SIG-M5 treated with dmso at 0.1 percent for 504 hours (cell line): Measurements from ENCODE around the gene NKAIN2.
"Not testable (repeated sequence)": the region's sequence is repeated elsewhere in the genome, so short reads cannot be mapped to it uniquely, and the experiment has no call there.

Source experiments
- DNase-seq: peaks from one replicate; lab custom pipeline; 2025; ENCODE audit not compliant: unreplicated experiment; lab: John Stamatoyannopoulos, UW

The NKAIN2 gene

GRCh38 chr6:124073820-124074587 is 270.3 kb downstream of the NKAIN2 start:
- DNase-seq, result no peak

DNA sequence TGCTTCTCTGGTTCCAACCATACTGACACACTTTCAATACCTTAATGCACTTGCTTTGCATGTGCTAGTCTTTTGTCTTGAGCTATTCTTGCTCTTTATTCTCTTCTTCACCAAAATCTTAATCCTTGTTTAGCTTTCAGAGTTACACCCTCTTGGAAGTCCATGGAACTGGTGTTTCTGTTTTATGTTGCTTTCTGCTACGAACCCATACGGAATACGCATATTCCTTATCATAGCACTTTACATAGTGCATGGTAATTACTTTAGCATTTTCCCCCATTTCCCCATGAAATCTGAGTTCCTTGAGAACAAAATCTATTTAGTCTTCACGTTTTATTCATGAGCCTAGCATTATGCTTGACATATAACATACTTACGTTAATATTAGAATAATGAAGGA is 270.9 kb downstream of the NKAIN2 start:
- no peak for DNase-seq

- DNase-seq, result no peak
Measured at GRCh38 chr6:124076336-124077048, 272.8 kb downstream of the NKAIN2 start.

DNA sequence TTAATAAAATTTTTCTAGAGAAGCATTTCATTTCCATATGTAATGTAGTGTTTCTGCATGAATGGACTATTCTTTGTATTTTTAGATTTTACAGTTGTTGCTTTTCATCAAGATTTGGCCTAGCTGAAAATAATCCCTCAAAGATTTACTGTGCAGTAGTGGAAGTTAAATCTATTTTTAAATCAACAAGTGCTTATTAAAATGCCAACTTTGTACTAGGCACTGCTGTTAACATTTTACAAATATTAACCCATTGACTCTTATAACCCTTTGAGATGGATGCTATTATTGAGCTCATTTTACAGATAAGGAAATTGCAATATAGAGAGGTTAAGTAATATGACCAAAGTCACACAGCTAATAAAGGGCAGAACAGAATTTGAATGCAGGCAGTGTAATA is 274.5 kb downstream of the NKAIN2 start:
- DNase-seq, result no peak

DNA sequence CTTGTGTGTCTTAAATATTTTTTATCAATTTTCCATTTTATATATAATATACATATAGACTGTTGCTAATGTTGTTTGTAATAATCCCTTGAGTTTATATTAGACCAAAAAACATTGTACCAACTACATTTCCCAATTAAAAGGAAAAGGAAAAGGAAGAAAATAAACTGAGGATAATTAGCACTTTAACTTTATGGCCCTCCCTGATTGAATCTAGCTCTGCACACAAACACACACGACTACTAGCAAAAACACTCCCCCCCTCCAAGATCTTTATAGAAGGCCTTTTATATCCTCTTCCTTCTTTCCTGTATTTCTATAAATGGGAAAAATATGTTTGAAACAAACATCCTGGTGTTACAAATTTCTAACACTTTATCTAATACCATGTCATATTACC is 276.8 kb downstream of the NKAIN2 start:
- no peak for DNase-seq

- no peak for DNase-seq
Measured at GRCh38 chr6:124090491-124090890, 286.8 kb downstream of the NKAIN2 start.

GRCh38 chr6:124099520-124099919 is 295.9 kb downstream of the NKAIN2 start:
- DNase-seq, result no peak

DNA sequence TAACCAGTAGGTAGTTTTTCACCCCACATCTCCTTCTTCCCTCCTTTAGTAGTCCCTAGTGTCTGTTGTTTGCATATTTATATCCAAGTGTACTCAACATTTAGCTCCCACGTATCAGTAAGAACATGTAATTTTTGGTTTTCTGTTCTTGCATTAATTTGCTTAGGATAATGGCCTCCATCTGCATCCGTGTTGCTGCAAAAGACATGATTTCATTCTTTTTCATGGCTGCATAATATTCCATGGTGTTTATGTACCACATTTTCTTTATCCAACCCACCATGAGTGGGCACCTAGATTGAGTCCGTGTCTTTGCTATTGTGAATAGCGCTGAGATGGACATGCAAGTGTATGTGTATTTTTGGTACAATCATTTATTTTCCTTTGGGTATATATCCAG is 306.8 kb downstream of the NKAIN2 start:
- no peak for DNase-seq

- DNase-seq, result no peak
Measured at GRCh38 chr6:124119596-124119995, 315.9 kb downstream of the NKAIN2 start.

GRCh38 chr6:124123617-124124209 is 320.0 kb downstream of the NKAIN2 start:
- DNase-seq, result no peak

- no peak for DNase-seq
Measured at GRCh38 chr6:124131259-124131658, 327.6 kb downstream of the NKAIN2 start.

DNA sequence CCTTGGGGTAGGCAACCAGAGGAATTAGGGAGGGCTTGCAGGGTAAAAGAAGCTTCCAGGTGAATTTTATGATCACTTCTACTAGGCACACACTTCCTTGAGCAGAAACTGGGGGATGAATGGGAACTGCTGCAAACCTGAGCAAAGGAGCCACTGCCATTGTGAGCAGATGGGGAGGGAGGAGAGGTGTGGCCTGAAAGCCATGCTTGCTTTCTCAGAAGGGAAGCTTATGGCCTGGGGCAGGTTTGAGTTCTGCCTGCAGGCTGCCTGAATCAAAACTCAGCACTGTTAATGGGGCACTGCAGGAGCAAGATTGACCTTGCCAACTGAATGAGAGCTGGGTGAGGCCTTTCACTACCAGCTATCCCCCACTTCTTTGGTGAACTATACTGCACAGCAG is 328.1 kb downstream of the NKAIN2 start:
- no peak for DNase-seq

DNA sequence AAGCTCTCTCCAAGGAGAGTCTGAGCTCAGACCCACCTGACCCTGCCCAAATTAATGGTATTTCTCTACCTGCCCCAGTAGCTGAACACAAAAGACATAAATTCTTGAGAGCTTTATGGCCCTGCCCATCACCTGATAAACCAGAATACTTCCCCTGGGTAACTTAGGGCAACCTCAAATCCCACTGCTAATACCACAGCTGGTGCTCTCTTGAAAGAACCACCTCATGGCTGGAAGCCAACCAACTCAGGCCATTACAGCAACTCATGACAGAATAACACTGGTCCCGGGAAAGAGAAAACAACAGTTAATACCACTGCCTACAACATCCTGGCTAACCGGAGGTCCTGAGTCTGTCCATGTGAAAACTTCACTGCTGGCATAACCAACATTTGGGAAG is 328.6 kb downstream of the NKAIN2 start:
- no peak for DNase-seq

GRCh38 chr6:124142852-124143251 is 339.2 kb downstream of the NKAIN2 start:
- no peak for DNase-seq

DNA sequence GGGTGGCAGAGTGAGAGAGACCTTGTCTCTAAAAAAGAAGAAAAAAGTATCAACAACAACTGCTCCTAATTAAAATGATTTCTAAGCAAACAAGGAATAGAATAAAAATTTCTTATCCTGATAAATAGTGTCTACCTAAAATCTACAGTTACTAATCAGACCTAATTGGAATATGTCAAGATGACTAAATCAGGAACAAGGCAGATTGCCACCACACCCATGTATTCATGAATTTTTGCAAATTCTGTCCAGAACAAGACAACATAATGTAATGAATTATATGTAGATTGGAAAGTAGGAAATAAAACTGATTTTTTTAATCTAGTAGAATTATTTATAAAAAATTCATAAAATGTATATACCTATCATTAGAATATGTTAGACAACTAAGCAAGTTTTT is 339.8 kb downstream of the NKAIN2 start:
- no peak for DNase-seq

DNA sequence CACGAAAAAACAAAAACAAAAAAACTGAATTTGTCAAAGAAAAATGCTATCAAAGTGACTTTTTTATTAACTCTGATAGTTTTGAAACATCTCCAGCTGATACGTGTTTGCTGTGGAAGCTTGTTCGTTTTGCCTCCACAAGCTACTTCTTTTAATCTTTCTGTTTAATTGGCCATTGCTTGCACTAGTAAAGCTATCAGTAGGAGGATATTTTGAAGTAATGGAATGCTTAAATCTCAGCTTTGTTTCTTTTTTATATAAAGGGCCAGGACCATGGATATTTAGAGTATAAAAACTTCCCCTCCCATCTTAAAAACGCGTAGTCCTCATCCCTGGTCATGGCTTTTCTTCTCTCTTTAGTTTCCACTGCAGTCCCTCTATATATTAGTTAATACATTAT is 344.0 kb downstream of the NKAIN2 start:
- DNase-seq, result no peak

GRCh38 chr6:124148236-124148957 is 344.7 kb downstream of the NKAIN2 start:
- no peak for DNase-seq

GRCh38 chr6:124149646-124150045 is 346.0 kb downstream of the NKAIN2 start:
- DNase-seq, result no peak

GRCh38 chr6:124158024-124158423 is 354.4 kb downstream of the NKAIN2 start:
- no peak for DNase-seq

GRCh38 chr6:124163676-124164075 is 360.0 kb downstream of the NKAIN2 start:
- no peak for DNase-seq

DNA sequence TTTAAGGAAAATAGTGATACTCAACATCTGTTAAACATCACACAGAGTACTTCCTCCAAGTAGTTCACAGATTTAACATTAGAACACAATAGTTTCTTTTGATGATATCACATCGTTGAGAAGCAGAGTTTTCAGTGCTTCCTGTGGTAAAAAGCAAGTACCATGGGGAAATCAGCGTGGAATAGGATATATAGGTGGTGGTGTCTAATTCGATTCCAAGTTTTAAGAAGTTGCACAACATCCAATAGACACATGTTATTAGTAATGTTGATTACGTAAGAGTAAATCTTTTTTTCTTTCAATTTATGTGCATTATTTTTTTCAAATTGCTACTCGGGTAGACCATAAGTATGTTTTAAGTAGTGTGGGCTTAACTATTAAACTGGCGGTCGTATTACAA is 360.7 kb downstream of the NKAIN2 start:
- no peak for DNase-seq

GRCh38 chr6:124167249-124167648 is 363.6 kb downstream of the NKAIN2 start:
- DNase-seq, result not testable (repeated sequence)
